Gastrocnemius medialis (tissue), 4 donors: ENCODE results near the gene RNF144A. TPM values are rescaled to one million over a fixed set of nuclear protein-coding genes. Genes with fewer than 3 reads are reported as not detected.
A peak's percentile ranks its signal among the peaks of the same experiment; 100 is the strongest.

ENCODE experiments used
- ATAC-seq, 2 donors: fragments of 150-250 bp; one replicate each; pipeline ENCODE4 v1.9.1; 2016
- DNase-seq, 2 donors: peaks; one replicate each; pipeline ENCODE4 v3.0.0-alpha.2; 2019
- H3K27ac ChIP-seq, 4 donors: fragments of 200-600 bp; sonication (generic); 1 replicate in 1 of 4; 2 replicates in 3 of 4; pipeline ENCODE4 v1.5.1; 2016 to 2018; ENCODE audit warnings: mild to moderate bottlenecking in 2 of 4, moderate library complexity in 1 of 4
- H3K27me3 ChIP-seq, 3 donors: fragments of 200-600 bp; sonication (generic) in 2 of 3; 1 replicate in 1 of 3; 2 replicates in 2 of 3; pipeline versions ENCODE4 v1.5.1 to v1.6.0; 2016 to 2019; ENCODE audit warnings: mild to moderate bottlenecking in 1 of 3, moderate library complexity in 1 of 3
- H3K36me3 ChIP-seq, 2 donors: fragments of 200-600 bp; sonication (generic) in 1 of 2; one replicate each; pipeline ENCODE4 v1.5.1; 2017 to 2018
- H3K4me1 ChIP-seq, 2 donors: fragments of 200-600 bp; sonication (generic) in 1 of 2; one replicate each; pipeline ENCODE4 v1.5.1; 2016 to 2017; ENCODE audit warnings: mild to moderate bottlenecking in 2 of 2
- H3K4me3 ChIP-seq, 4 donors: fragments of 200-600 bp; sonication (generic) in 3 of 4; 1 replicate in 1 of 4; 2 replicates in 3 of 4; pipeline ENCODE4 v1.5.1; 2016 to 2019; ENCODE audit warnings: mild to moderate bottlenecking in 2 of 4
- H3K9me3 ChIP-seq, 3 donors: fragments of 200-600 bp; sonication (generic) in 2 of 3; 1 replicate in 1 of 3; 2 replicates in 2 of 3; pipeline ENCODE4 v1.5.1; 2016 to 2019
- POLR2A ChIP-seq, 2 donors: fragments of 450-650 bp; IDR thresholded peaks; one replicate each; pipeline ENCODE4 v1.6.1; 2017; ENCODE audit warnings: antibody characterized with exemption in 2 of 2, mild to moderate bottlenecking in 2 of 2, moderate library complexity in 2 of 2
- in situ Hi-C, 4 donors: fragments of 200-750 bp; cut with MboI; loops; one replicate each; pipeline versions ENCODE4 v1.15.0 to v1.8.0; 2017; ENCODE audit warnings: low sequenced_read_pairs in 4 of 4
- intact Hi-C: fragments of 100-400 bp; cut with DNase I; formaldehyde crosslinking; loops from one replicate; pipeline ENCODE4 v1.15.1; 2023; ENCODE audit warnings: low total_unique reads
- total RNA-seq, 4 donors: library from RNA; depleted of rRNA; stranded (reverse); fragments of >200 nt; gene quantifications; one replicate each; pipeline versions ENCODE4 v1.1.0 to v1.2.3, GENCODE V29; 2016
- TF ChIP-seq, protein P1 (sequence below), 5 experiments: fragments of 450-650 bp in 3 of 5; fragments of 200-600 bp in 2 of 5; sonication (generic) in 2 of 5; IDR thresholded peaks in 4 of 5; conservative IDR thresholded peaks in 1 of 5; 1 replicate in 4 of 5; 2 replicates in 1 of 5; pipeline ENCODE4 v1.5.1; 2016 to 2019; ENCODE audit warnings: antibody characterized with exemption in 5 of 5, mild to moderate bottlenecking in 3 of 5, moderate library complexity in 3 of 5

RNF144A gene
- total RNA-seq, 4 donors from 2014 or later = 4.9 to 16.2 (median 10.2) TPM

DNA sequence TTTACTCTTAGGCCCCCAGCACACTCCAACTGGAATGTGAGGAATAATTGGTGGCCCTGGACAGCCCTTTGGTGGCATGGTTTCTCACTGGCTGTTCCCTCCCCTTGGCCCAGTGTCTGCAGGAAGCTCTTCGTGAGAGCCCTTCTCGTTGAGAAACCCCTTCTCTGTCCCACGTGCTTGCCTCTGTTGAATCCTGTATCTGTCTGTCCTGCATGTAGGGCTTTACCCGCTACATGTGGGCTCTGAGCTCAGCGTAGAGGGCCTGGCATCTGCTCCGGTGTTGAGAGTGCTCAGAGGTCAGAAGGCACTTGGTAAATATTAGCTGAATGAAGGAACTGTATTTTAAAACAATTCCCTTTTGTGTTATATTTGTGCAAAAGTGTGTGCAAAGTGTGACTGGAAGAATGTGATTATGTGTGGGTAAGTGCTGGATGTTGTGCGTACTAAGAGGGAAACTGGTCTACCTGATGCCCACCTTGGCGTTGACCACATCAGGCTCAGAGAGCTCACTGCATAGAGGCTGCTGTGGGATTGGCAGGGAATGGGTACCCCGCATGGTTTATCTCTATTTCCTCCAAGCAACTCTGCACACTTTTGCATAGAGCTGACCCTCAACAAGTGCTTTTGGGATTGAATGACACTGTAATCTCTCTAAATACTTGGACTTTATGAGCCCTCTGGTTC, 40.0 kb downstream of the RNF144A start:
- no peak for TF ChIP-seq POLR2A (IDR thresholded peaks at IDR 0.05)
- TF ChIP-seq, protein P1, sequence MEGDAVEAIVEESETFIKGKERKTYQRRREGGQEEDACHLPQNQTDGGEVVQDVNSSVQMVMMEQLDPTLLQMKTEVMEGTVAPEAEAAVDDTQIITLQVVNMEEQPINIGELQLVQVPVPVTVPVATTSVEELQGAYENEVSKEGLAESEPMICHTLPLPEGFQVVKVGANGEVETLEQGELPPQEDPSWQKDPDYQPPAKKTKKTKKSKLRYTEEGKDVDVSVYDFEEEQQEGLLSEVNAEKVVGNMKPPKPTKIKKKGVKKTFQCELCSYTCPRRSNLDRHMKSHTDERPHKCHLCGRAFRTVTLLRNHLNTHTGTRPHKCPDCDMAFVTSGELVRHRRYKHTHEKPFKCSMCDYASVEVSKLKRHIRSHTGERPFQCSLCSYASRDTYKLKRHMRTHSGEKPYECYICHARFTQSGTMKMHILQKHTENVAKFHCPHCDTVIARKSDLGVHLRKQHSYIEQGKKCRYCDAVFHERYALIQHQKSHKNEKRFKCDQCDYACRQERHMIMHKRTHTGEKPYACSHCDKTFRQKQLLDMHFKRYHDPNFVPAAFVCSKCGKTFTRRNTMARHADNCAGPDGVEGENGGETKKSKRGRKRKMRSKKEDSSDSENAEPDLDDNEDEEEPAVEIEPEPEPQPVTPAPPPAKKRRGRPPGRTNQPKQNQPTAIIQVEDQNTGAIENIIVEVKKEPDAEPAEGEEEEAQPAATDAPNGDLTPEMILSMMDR (IDR thresholded peaks at IDR 0.05 in 4 of 5, conservative IDR thresholded peaks at IDR 0.05 in 1 of 5) = no peak
- Histone ChIP-seq H3K9me3 (no peaks in the 10 kb centered on the region), H3K27me3 (no peaks in the 10 kb centered on the region), H3K27ac (peak overlapping the region; percentile 72 to 78 (median 74)), H3K4me3 (no peak overlapping the region), H3K36me3 (no peaks in the 10 kb centered on the region), H3K4me1 (peaks cover 27 to 45% of the 10 kb centered on the region in 2 donors)
- intact Hi-C loops = no loop called here
- in situ Hi-C loops = no loop called here
- no peak for ATAC-seq
- no peak for DNase-seq

DNA sequence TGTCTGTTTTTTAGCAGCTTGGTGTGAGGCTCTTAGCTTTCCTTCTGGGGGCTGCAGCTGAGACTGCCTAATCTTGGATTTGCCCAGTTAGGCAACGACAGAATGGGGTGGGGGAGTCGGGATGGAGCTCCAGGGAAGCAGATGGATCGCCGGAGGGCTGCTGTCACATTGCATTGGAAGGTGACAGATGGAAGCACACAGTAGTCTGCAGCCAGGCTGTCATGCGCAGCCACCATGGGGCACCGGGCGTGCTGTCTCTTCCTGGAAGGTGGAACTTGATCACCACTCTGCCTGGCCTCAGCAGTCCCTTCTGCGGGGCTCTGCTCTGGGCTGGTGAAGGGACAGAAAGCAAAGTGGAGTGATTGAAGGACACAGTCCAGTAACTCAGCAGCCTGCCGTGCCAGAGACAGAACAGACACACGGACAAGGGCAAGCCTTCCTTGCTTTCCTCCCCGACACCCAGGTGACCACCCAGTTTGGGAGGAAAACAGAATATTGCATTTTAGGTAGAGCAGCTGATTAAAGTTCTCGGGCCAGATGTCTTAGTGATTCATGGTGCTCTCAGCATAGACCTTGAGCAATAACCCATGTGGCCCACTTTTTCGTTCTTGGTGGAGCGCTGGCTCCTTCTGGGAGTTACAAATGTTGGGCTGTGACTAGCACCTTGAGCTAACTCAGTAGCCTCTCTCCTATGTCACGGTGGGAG, 40.9 kb downstream of the RNF144A start:
- intact Hi-C loops = no loop called here
- Histone ChIP-seq H3K27me3 (no peaks in the 10 kb centered on the region), H3K4me3 (no peak overlapping the region), H3K36me3 (no peaks in the 10 kb centered on the region), H3K4me1 (peaks cover 27 to 45% of the 10 kb centered on the region in 2 donors), H3K9me3 (no peaks in the 10 kb centered on the region), H3K27ac (peak overlapping the region; percentile 72 to 78 (median 74))
- TF ChIP-seq, protein P1 (IDR thresholded peaks at IDR 0.05 in 4 of 5, conservative IDR thresholded peaks at IDR 0.05 in 1 of 5) = no peak
- no peak for TF ChIP-seq POLR2A (IDR thresholded peaks at IDR 0.05)
- peak; percentile 73 for ATAC-seq
- DNase-seq = peak; percentile 43 to 64
- in situ Hi-C loops = no loop called here

DNA sequence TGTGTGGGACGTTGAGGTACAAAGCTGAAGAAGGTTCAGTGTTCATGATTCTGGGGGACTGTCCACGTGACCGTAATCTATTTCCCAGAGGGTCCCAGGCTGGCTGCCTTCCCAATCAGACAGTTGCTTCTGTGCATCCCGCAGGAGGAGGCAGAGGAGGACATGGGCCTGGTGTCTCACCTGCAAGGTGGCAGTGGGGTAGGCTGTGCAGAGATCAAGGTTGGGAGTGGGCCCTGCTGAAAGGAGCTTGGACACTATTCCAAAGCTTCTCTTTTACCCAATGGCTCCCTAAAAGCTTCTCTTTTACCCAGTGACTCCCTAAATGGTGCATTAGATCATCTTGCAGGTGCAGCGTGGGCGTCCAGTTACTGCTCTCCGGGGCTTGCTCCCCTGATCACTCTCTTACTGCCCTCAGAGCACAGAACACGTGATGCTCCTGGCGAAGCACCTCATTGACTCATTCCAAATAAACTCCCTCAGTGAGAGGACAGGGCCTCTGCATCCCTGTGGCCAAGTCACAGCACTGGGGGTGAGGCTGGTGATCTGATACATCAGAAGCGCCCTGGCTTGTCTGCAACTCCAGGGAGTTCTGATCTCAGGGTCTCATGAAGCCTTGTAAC, 41.5 kb downstream of the RNF144A start:
- H3K4me3 ChIP-seq = no peak overlapping the region
- in situ Hi-C loops (no loop called here), intact Hi-C loops (no loop called here)
- TF ChIP-seq, protein P1 (IDR thresholded peaks at IDR 0.05 in 4 of 5, conservative IDR thresholded peaks at IDR 0.05 in 1 of 5) = no peak
- no peak for TF ChIP-seq POLR2A (IDR thresholded peaks at IDR 0.05)
- H3K36me3 ChIP-seq = no peaks in the 10 kb centered on the region
- ATAC-seq = peak; percentile 60 to 75
- H3K27ac ChIP-seq = peak overlapping the region; percentile 72 to 78 (median 74)
- H3K9me3 ChIP-seq = no peaks in the 10 kb centered on the region
- peaks cover 27 to 45% of the 10 kb centered on the region in 2 donors for H3K4me1 ChIP-seq
- DNase-seq = peak; percentile 61 to 85
- H3K27me3 ChIP-seq = no peaks in the 10 kb centered on the region

DNA sequence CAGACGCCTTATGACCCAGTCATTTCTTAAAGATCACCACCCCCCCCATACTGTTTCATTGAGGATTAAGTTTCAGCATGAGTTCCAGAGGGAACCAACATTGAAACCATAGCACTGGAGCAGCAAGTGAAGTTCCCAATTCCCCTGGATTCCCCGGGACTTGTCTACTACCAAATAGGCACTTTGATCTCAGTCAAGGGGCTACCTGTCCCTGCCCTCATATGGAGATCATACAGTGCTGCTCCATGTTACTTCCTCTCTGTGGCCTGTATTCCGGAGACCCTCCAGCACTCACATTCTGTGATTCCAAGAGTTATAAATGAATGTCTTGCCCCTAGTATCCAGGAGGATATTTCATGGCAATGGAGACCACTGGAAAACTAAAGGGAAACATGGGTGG, 42.5 kb downstream of the RNF144A start:
- Histone ChIP-seq H3K27me3 (no peaks in the 10 kb centered on the region), H3K9me3 (no peaks in the 10 kb centered on the region), H3K4me1 (peaks cover 27 to 45% of the 10 kb centered on the region in 2 donors), H3K4me3 (no peak overlapping the region), H3K27ac (peak overlapping the region; percentile 72 to 78 (median 74)), H3K36me3 (no peaks in the 10 kb centered on the region)
- intact Hi-C loops (no loop called here), in situ Hi-C loops (no loop called here)
- DNase-seq (no peak), ATAC-seq (no peak)
- TF ChIP-seq, protein P1 (IDR thresholded peaks at IDR 0.05 in 4 of 5, conservative IDR thresholded peaks at IDR 0.05 in 1 of 5) = no peak
- TF ChIP-seq POLR2A (IDR thresholded peaks at IDR 0.05) = no peak
